GM20000 (cell line): ENCODE data around the gene PTPRM.

Experiments
- DNase-seq: peaks from one replicate; pipeline ENCODE4 v3.0.0; 2012; ENCODE audit warnings: low spot score
- TF ChIP-seq, protein P1 (sequence below): IDR thresholded peaks from 2 replicates; pipeline ENCODE4 v1.5.1; 2012; ENCODE audit warnings: mild to moderate bottlenecking, control low read depth; ENCODE audit errors: extremely low read depth, missing control alignments

Gene PTPRM

DNA sequence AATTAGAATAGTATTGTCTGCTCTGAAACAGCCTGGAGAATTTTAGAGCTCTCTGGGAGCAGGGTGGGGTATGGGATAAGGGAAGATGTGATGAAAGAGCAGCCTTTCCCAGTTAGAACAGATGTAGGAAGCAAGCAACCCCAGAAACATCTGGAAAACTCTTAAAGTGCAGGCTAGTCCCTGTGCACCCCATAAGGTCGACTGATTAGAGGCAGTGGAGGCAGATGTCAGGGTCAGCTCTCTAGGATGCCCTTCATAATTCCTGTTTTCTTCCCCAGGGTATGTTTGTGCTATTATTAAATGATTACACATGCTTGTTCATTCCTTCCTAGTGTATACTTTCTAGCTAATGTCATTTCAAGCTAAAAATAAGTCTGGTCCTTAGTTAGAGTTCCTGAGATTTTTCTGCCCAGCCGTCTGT lies 41.7 kb downstream of the PTPRM start:
- no peak for DNase-seq

DNA sequence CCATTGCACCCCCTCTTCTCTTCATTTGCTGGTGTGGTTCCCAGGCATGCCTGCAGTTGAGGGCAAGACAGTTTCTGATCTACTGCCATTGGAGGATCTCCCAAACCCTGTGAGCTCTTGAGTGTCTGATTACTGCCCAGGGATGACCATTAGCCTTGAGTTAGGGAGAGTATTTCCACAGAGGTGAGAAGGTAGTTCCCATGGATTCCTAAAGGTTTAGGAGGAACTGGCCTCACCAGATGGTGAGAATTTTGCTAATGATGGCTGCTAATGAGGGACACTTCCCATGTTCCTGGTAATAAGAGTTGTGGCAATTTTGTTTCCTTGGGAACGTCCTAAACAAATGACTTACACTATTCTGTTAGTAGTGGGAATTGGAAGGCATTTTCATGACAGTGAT lies 42.5 kb downstream of the PTPRM start:
- no peak for DNase-seq
- TF ChIP-seq, protein P1, sequence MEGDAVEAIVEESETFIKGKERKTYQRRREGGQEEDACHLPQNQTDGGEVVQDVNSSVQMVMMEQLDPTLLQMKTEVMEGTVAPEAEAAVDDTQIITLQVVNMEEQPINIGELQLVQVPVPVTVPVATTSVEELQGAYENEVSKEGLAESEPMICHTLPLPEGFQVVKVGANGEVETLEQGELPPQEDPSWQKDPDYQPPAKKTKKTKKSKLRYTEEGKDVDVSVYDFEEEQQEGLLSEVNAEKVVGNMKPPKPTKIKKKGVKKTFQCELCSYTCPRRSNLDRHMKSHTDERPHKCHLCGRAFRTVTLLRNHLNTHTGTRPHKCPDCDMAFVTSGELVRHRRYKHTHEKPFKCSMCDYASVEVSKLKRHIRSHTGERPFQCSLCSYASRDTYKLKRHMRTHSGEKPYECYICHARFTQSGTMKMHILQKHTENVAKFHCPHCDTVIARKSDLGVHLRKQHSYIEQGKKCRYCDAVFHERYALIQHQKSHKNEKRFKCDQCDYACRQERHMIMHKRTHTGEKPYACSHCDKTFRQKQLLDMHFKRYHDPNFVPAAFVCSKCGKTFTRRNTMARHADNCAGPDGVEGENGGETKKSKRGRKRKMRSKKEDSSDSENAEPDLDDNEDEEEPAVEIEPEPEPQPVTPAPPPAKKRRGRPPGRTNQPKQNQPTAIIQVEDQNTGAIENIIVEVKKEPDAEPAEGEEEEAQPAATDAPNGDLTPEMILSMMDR = no peak

More for the DNA sequence above, 41.7 kb downstream of the PTPRM start:
- TF ChIP-seq, protein P1 = no peak

DNA sequence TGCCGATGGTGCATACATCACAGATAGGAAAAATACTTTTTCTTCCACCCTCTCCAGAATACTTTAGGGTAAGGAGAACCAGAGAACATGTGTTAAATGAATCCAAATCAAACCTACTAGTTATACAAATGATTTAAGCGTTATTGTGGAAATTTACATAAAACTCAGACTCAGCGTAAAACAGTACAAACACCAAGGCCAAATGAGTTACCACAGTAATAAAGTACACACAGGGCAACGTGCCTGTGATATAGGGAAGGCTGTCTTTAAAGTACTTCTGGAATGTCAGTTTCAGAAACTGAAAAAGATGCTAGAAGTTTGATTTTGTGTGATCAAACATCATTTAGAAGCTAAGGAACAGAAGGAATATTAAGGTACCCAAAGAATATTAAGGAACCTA lies 46.9 kb downstream of the PTPRM start:
- TF ChIP-seq, protein P1 = no peak
- no peak for DNase-seq

DNA sequence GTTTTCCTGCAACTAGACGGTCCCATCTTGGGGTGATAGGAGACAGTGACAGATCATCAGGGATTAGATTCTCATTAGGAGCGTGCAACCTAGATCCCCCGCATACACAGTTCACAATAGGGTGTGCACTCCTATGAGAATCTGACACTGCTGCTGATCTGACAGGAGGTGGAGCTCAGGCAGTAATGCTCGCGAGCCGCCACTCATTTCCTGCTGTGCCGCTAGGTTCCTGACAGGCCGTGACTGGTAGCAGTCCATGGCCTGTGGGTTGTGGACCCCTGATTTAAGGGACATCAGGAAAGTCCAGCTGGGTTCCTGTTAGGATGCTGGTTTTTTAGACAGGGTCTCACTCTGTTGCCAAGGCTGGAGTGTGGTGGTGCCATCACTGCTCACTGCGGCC lies 48.7 kb downstream of the PTPRM start:
- TF ChIP-seq, protein P1 = no peak
- DNase-seq = no peak

DNA sequence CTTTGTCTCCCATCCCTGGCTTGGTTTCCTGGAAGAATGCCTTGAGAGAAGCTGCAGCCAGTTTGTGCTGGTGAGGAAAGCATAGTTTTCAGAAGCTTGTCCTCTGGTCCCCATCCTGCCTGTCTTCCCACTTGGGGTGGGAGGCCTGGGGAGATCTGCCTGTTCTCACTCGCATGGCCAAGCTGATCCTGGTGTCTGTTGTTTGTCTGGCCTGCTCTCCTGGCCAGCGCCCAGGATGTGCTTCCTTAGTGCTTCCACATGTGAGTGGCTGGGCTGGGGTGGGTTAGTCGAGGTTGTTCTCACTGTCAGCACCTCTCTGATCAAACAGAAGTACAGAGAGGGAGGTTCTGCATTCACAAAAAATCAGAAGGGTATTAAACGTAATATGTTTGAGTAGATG lies 49.5 kb downstream of the PTPRM start:
- TF ChIP-seq, protein P1 = no peak

DNA sequence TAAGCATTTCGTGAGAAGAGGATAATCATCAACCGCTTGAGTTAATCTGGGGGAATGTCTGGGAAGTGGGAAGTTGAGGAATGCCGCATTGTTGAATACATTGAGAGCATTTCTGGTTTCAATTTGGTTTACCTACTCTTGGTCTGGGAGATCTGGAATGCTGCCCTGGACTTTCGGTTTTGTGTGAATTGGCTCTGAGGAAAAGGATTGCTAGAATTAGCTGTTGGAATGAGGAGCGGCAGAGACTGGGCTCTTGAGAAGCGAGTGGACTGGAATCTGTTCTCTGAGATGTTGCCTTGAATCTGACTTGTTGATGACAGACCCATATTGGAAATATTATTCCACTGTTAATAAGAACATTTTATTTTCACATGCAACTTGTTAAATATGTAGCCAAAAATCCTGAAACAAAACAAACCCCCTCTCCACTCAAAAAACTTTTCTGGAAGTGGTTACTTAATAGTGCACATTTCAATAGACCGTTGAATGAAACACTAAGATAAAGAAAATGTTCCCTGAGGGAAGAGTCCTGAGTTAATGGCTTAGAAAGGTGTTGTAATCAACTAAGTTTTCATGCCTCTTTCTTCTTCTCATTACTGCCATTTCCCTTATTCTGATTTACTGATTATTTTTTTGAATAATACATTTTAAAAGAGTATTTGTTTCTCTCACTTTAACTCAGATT lies 50.8 kb downstream of the PTPRM start:
- DNase-seq = no peak

More for the DNA sequence above, 49.5 kb downstream of the PTPRM start:
- no peak for DNase-seq

DNA sequence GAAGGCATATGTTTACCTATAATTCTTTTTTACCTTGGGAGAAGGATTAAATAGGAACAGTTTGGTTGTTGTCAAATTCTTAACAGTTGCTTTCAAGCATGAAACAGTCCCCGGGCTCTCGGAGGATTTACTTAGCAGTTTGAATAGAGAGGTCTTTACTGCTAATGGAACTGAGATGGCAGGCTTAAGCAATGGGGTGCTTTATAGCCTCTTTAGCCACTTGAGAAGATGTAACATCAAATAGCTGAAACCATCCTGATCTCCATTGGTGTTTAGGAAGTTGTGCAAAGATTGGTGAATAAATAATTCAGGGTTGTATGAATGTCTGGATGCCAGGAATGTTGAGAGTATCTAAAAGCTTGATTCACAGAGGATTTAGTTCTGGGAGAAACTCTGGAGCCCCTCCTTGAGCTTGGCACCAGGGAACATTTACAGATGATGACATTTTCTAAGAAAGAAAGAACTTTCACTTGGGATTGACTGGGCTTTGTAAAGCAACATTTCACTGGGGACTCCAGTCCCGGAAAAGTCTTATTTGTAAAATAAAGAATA lies 51.9 kb downstream of the PTPRM start:
- no peak for DNase-seq
- TF ChIP-seq, protein P1 = no peak

More for the DNA sequence above, 50.8 kb downstream of the PTPRM start:
- TF ChIP-seq, protein P1 = no peak
